Subcutaneous adipose tissue (tissue), 4 donors: Measurements from ENCODE around the gene STK25. TPM values are rescaled to one million over a fixed set of nuclear protein-coding genes. Genes with fewer than 3 reads are reported as not detected.

Experiments used
- CTCF ChIP-seq: fragments of 450-650 bp; IDR thresholded peaks from one replicate; pipeline ENCODE4 v1.5.1; 2016; ENCODE audit warnings: low read depth, mild to moderate bottlenecking, control low read depth, antibody characterized with exemption, moderate library complexity
- total RNA-seq, 4 donors: library from RNA; depleted of rRNA; stranded (reverse); fragments of >200 nt; gene quantifications; one replicate each; pipeline ENCODE4 v1.1.0, GENCODE V29; 2016

Gene STK25
- total RNA-seq, 4 donors from 2014 or later, result 85.3 to 230 (median 124) TPM

GRCh38 chr2:241551599-241551997, 43.2 kb upstream of the STK25 start:
- no peak for TF ChIP-seq CTCF

GRCh38 chr2:241550616-241551580, 42.5 kb upstream of the STK25 start:
- TF ChIP-seq CTCF, result no peak

- no peak for TF ChIP-seq CTCF
These were observed 40.1 kb upstream of the STK25 start for GRCh38 chr2:241548451-241548835.

- TF ChIP-seq CTCF, result no peak
These were observed 39.5 kb upstream of the STK25 start for GRCh38 chr2:241547781-241548450.

- TF ChIP-seq CTCF, result no peak
These were observed 38.6 kb upstream of the STK25 start for GRCh38 chr2:241546771-241547498.

DNA sequence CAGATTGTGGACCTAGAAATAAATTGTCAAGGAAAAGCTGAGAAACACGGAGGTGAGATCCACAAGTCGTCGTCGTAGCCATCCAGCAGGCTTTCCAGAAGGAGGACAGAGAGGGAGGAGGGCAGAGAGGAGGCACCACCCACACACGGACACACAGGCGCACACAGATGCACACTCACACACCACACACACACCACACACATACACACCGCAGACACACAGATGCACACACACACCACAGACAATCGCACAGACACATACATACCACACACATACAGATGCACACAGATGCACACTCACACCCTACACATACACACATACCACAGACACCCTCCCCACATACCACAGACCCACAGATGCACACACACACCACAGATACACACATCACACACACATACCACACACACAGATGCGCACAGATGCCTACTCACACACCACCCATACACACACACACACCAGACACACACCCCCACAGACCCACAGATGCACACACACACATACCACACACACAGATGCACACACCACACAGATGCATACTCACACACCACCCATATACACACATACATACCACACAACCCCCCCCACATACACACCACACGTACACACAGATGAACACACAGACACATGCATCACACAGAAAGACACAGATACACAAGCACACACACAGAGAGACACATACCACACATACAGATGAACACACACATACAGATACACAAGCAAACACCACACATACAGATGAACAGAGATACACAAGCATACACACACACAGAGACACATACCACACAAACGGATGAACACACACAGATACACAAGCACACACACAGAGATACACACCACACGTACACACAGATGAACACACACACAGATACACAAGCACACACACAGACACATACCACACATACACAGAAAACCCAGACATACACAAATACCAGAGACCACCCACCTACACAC, 37.4 kb upstream of the STK25 start:
- no peak for TF ChIP-seq CTCF
